ENCODE results near the gene ACOXL.

ACOXL gene

GRCh38 chr2:110718990-110719389 is 13.4 kb upstream of the ACOXL start:
- no peak for DNase-seq

- DNase-seq: no peak
These were observed 11.8 kb upstream of the ACOXL start for GRCh38 chr2:110720547-110720946.

GRCh38 chr2:110724820-110725219 is 7.6 kb upstream of the ACOXL start:
- no peak for DNase-seq

- no peak for DNase-seq
These were observed 7.0 kb upstream of the ACOXL start for GRCh38 chr2:110725370-110725769.

GRCh38 chr2:110725859-110726258 is 6.5 kb upstream of the ACOXL start:
- no peak for DNase-seq

- no peak for DNase-seq
These were observed 6.1 kb upstream of the ACOXL start for GRCh38 chr2:110726285-110726684.

- DNase-seq: no peak
These were observed 4.5 kb upstream of the ACOXL start for GRCh38 chr2:110727923-110728322.

GRCh38 chr2:110729106-110729505 is 3.3 kb upstream of the ACOXL start:
- no peak for DNase-seq

GRCh38 chr2:110731064-110731463 is 1.3 kb upstream of the ACOXL start:
- no peak for DNase-seq

GRCh38 chr2:110735366-110735765 is 3.0 kb downstream of the ACOXL start:
- no peak for DNase-seq

- no peak for DNase-seq
These were observed 5.4 kb downstream of the ACOXL start for GRCh38 chr2:110737783-110738182.

GRCh38 chr2:110740747-110741349 is 8.5 kb downstream of the ACOXL start:
- no peak for DNase-seq

- no peak for DNase-seq
These were observed 9.2 kb downstream of the ACOXL start for GRCh38 chr2:110741491-110741980.

- DNase-seq: no peak
These were observed 10.0 kb downstream of the ACOXL start for GRCh38 chr2:110742412-110742811.

GRCh38 chr2:110743600-110743999 is 11.2 kb downstream of the ACOXL start:
- no peak for DNase-seq

GRCh38 chr2:110744429-110744828 is 12.1 kb downstream of the ACOXL start:
- no peak for DNase-seq

GRCh38 chr2:110745048-110745447 is 12.7 kb downstream of the ACOXL start:
- DNase-seq: no peak

GRCh38 chr2:110746586-110747521 is 14.5 kb downstream of the ACOXL start:
- DNase-seq: no peak

GRCh38 chr2:110747522-110748488 is 15.4 kb downstream of the ACOXL start:
- DNase-seq: no peak

GRCh38 chr2:110748489-110748867 is 16.1 kb downstream of the ACOXL start:
- peak; percentile 33 for DNase-seq

GRCh38 chr2:110751642-110752041 is 19.3 kb downstream of the ACOXL start:
- DNase-seq: no peak

GRCh38 chr2:110752871-110753270 is 20.5 kb downstream of the ACOXL start:
- no peak for DNase-seq

GRCh38 chr2:110755491-110756078 is 23.2 kb downstream of the ACOXL start:
- DNase-seq: no peak
